SIG-M5 treated with dmso at 0.1 percent for 504 hours (cell line): ENCODE data around the gene MYO15B.

Experiments used
- DNase-seq: peaks from one replicate; lab custom pipeline; 2025; ENCODE audit not compliant: unreplicated experiment; lab: John Stamatoyannopoulos, UW

Gene MYO15B

GRCh38 chr17:75624021-75624420 lies 36.4 kb downstream of the MYO15B start:
- no peak for DNase-seq

- no peak for DNase-seq
Observed at GRCh38 chr17:75624714-75625345, 37.2 kb downstream of the MYO15B start.

- peak; percentile 36 for DNase-seq
Observed at GRCh38 chr17:75625813-75626486, 38.4 kb downstream of the MYO15B start.

GRCh38 chr17:75626496-75627038 lies 39.0 kb downstream of the MYO15B start:
- no peak for DNase-seq

GRCh38 chr17:75627094-75627493 lies 39.5 kb downstream of the MYO15B start:
- DNase-seq, result no peak

GRCh38 chr17:75628425-75628824 lies 40.8 kb downstream of the MYO15B start:
- DNase-seq, result no peak

- DNase-seq, result no peak
Observed at GRCh38 chr17:75629157-75629556, 41.6 kb downstream of the MYO15B start.

GRCh38 chr17:75630071-75630917 lies 42.7 kb downstream of the MYO15B start:
- DNase-seq, result no peak

GRCh38 chr17:75631353-75631752 lies 43.8 kb downstream of the MYO15B start:
- DNase-seq, result no peak

DNA sequence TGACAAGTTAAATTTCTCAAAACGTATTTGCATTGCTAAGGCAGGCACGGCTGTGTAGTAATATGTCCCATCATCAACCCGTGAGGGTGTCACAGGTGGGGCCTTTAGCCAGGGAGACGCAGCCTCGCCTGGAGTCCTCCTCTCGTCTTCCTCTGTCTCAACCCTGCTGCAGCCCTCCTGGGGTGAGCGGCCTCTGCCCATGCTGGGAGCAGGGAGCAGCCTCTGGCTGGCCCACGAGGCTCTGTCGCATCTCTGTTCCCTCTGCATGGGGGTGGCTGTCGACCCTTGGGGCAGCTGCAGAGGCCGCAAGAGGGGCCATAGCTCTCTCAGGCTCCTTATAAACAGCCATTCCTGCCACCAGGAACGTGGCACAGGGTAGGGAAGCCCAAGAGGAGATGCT lies 44.8 kb downstream of the MYO15B start:
- DNase-seq, result no peak

DNA sequence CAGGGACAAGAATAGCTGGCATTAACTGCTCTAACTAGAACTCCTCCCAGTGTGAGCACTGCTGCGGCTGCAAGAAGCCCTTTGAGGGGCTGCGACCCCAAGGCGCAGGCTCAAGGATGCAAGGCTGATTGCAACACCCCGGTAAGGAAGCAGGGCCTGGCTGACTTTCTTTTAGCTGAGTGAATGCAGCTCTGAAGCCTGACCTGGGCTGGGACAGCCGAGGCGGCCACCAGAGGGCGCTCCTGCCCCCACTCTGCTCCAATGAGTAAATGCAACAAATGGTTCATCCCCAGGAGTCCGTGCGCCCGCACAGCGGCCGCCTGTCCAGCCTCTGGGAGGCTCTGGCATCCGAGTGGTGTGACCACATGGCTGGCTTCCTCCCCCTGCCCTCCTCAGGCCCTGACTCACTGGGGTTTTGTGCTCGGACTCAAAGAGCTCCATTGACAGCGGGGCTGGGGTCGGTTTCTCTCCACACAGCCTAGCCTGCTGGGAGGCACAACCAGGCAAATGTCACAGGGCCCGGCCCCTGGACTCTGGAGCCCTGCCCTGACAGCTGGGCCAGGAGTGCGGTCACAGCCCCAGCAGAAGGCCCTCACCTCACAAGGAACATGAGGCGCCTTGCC lies 45.4 kb downstream of the MYO15B start, which contains the start of gene SMIM5:
SMIM5 (plus strand) TSS at position 572 of the 623 bp plus-strand sequence. CDS start 6,768 bp downstream, outside the sequence.
- peak; percentile 89 for DNase-seq

DNA sequence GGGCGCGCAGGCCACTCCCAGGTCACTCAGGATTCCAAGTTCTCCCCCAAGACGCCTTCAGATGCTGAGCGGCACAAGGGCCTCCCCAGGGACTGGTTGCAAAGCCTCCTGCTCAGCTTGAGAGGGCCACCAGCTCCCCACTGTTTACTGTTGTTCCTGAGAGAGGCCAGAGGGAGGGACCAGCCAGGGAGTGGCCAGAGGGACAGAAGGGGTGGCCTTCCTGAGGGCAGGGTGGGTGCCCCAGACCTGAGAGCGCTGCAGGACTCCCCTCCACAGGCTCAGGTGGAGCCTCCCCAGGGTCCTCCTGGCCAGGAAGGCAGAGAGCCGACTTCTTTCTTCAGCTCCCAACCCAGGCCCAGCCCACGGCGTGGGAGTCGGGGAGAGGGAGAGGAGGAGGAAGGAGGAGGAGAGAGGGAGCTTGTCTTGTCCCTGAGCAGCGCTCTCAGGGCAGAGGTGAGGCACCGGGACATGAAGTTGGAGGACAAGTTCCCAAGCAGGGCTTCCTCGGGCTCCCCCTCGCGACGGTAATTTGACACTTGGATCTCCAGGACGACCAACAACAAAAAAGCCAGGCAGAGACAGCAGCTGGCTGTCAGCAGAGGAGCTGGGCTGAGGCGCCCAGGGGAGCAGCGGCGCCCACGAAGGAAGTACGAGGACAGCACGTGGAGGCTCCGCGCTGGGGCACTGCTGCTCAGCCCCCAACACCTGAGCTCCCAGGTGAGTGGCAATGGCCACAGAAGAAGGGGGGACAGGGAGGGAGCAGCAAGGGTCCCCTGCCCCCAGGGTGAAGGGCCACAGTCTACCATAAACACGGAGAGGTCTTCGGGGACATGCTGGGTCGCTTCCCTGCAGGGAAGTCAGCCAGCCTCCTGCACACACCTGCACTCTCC lies 46.1 kb downstream of the MYO15B start:
- DNase-seq, result peak; percentile 92

DNA sequence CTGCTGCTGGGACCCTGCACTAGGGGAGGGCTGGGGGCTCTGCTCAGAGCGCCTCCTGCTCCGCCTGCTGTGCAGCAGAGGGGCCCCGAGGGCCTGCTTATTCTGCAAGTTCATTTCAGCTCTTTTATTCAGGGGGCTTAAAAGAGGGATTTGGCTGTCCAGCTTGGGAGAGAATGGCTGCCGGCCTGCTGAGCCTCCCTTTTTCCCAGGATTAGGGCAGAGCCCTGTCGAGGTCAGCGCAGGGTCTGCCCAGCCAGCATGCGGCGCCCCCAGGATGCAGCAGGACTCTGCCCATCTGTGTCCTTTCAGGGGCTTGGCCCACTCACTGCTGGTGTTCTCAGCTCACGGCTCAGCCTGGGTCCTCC lies 46.8 kb downstream of the MYO15B start:
- no peak for DNase-seq

DNA sequence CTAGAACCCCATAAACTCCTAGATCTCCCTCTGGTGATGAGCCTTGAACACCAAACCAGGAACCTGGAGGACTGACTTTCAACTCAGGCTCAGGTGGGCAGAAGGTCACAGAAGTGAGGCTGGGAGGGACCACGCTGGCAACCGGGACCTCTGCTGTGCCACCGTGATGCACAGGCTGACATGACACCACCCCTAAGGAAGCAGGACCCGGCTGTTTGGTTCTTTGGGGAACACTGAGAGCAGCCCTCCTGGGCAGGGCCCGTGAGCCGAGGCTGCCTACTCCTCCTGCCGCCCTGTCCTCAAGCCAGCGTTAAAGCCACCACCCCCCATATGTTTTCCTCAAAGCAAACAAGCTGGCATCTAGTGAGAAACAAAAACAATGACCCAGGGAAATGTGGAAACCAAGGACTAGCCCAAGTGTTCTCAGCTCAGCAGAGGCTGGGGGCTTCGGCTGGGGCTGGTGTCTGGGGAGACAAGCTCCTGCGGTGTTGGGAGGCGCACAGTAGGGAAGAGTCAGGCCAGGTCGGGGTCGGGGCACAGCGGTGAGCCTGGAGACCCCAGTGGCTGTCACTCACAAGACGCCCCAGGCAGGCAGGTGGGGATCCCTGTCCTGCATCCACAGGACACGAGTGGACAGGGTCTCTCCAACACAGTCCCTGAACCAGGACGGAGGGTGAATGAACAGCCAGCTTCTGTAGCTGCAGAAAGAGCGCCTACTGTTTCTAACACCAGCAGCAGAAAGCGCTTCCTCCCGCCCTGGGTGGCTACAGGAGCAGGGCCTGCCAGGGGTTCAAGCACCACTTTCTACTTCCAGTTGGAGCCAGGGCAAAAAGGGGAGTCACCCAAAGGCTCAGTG lies 47.4 kb downstream of the MYO15B start:
- no peak for DNase-seq

DNA sequence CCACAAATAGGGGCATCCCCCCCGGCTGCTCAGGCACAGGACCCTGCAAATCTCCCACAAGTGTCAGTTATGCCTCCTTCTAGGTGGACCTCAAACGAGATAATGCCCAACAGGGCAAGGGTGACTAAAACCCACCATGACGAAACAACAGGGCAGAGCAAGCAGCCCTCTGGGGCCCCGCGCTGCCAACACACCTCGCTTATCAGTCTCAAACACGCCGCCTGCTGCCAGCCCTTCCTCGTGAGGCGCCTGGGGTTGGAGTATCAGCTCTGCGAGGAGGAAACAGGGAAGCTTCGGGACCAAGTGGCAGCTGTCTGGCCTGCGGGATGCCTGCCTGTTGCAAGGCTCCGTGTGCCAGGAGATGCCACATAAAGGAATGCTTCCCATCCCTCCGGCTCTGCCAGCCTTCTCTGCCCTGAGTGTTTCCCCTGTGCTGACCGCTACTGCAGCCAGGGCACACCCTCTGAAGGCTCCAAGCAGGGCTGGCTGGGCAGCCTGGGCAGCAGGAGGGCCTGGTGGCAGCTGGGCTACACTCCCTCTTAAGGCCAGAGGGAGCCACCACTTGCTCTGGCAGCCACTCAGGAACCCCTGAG lies 48.1 kb downstream of the MYO15B start:
- DNase-seq, result no peak

DNA sequence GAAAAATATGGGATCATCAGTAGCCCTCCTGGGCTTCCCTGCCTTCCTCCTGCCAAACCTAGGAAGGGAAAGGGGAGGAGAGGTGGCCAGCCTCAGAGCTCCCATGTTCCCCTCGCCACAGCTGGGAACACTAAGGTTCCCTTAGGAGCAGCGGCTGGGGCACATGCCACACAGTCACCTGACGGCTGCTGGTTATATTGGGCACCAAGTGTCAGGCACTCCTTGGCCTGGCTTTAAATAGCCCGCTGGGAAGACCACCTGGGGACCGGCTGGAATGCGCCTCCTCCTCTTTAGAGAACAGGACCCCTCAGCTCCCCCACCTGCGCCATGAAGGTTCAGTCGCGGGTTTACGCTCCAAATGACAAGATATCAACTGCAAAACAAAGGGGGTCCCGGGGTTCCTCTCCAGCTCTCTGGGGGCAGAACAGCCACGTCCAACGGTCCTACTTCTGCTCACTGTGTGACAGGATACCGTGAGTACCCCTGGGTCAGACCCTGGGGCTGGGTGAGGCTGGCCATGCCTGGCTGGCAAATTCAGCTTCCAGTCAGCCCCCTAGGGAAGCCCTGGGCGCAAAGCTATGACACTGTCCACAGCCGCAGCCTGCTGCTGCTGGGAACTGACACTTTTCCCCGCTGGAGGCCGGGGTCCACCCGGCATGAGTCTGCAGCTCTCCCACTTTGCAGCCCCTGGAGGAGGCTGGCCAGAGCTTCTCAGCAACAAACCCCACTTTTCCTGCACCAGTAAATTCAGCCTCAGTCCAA lies 49.0 kb downstream of the MYO15B start:
- no peak for DNase-seq

DNA sequence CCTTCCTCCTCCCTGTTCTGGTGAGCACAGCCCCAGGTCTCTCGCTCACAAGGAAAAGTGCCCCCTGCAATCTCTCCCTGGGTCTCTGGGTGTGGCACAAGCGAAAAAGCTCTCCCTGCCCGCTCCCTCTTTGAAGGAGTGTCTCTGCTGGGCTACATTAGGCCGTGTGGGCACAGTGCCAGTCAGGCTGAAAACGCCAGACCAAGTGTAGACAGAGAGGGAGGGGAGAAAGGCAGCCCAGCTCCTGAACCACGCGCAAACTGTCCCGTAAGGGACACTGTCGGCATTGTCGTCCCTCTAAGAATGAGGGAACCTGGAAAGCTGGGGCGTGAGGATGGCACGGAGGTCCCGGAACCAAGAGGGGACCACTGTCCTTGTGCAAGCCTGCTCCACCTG lies 49.5 kb downstream of the MYO15B start:
- no peak for DNase-seq

- no peak for DNase-seq
Observed at GRCh38 chr17:75637551-75637950, 50.0 kb downstream of the MYO15B start.
